ENCODE results near the gene CBL.

- TF ChIP-seq JUN (IDR thresholded peaks at IDR 0.05) (no peak), SREBF2 (IDR thresholded peaks at IDR 0.05) (no peak), MAFK (IDR thresholded peaks at IDR 0.05; ENCODE audit: partially characterized antibody) (no peak), EHMT2 (IDR thresholded peaks at IDR 0.05; ENCODE audit: low read depth) (no peak), JUNB (IDR thresholded peaks at IDR 0.05) (no peak), ZC3H11A (IDR thresholded peaks at IDR 0.05) (no peak), ESRRA (IDR thresholded peaks at IDR 0.05; ENCODE audit: borderline replicate concordance, low read length) (no peak), MYC (IDR thresholded peaks at IDR 0.05; ENCODE audit: borderline replicate concordance, low read length) (no peak)
- TF ChIP-seq, protein P1, sequence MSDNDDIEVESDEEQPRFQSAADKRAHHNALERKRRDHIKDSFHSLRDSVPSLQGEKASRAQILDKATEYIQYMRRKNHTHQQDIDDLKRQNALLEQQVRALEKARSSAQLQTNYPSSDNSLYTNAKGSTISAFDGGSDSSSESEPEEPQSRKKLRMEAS (IDR thresholded peaks at IDR 0.05): no peak
- TF ChIP-seq, protein P2, sequence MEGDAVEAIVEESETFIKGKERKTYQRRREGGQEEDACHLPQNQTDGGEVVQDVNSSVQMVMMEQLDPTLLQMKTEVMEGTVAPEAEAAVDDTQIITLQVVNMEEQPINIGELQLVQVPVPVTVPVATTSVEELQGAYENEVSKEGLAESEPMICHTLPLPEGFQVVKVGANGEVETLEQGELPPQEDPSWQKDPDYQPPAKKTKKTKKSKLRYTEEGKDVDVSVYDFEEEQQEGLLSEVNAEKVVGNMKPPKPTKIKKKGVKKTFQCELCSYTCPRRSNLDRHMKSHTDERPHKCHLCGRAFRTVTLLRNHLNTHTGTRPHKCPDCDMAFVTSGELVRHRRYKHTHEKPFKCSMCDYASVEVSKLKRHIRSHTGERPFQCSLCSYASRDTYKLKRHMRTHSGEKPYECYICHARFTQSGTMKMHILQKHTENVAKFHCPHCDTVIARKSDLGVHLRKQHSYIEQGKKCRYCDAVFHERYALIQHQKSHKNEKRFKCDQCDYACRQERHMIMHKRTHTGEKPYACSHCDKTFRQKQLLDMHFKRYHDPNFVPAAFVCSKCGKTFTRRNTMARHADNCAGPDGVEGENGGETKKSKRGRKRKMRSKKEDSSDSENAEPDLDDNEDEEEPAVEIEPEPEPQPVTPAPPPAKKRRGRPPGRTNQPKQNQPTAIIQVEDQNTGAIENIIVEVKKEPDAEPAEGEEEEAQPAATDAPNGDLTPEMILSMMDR (IDR thresholded peaks at IDR 0.05): no peak
These were observed 124.1 kb downstream of the CBL start for GRCh38 chr11:119330237-119330636.

All from A549 (cell line).